K562 (cell line): ENCODE results near the gene COL11A2. TPM values are rescaled to one million over a fixed set of nuclear protein-coding genes. Genes with fewer than 3 reads are reported as not detected.

ENCODE experiments used
- DIDO1 ChIP-seq: fragments of 450-650 bp; IDR thresholded peaks from 2 replicates; pipeline ENCODE4 v1.6.1; 2016; ENCODE audit warnings: low read depth, missing biosample characterization, missing genetic modification characterization
- HLTF ChIP-seq: fragments of 450-650 bp; IDR thresholded peaks from 2 replicates; pipeline ENCODE4 v1.6.1; 2016
- NFYB ChIP-seq: IDR thresholded peaks from 2 replicates; pipeline ENCODE4 v1.6.1; 2011; ENCODE audit warnings: mild to moderate bottlenecking, moderate library complexity; ENCODE audit not compliant: insufficient read length; ENCODE audit errors: extremely low read depth
- NR4A1 ChIP-seq, 2 experiments: fragments of 250-450 bp in 1 of 2; fragments of 450-650 bp in 1 of 2; sonication (Bioruptor Pico) in 1 of 2; IDR thresholded peaks; 2 replicates each; pipeline versions ENCODE4 v1.4.0 to v1.6.1; 2016 to 2020; ENCODE audit warnings: mild to moderate bottlenecking in 2 of 2, missing compliant biosample characterization in 1 of 2, missing genetic modification characterization in 1 of 2, moderate library complexity in 1 of 2
- ZNF23 ChIP-seq: fragments of 250-450 bp; sonication (Bioruptor Pico); IDR thresholded peaks from 2 replicates; pipeline ENCODE4 v1.4.0; 2020; ENCODE audit warnings: mild to moderate bottlenecking
- ZNF253 ChIP-seq: fragments of 250-450 bp; sonication (Bioruptor Pico); conservative IDR thresholded peaks from 2 replicates; pipeline ENCODE4 v1.6.1; 2021; ENCODE audit warnings: mild to moderate bottlenecking
- polyA plus RNA-seq, 8 experiments: library from polyadenylated mRNA; depleted of rRNA in 4 of 8; stranded (reverse) in 5 of 8; unstranded in 3 of 8; fragments of >200 nt; fragmentation: Nextera tagmentation in 2 of 8; fragmentation: Illumina TruSeq in 1 of 8; extraction: Ambion mirVana in 2 of 8; extraction: Trizol in 1 of 8; gene quantifications; 2 replicates each; pipeline versions ENCODE4 v1.2.1 to v1.2.3, GENCODE V29; 2011 to 2014; ENCODE audit warnings: inconsistent platforms in 1 of 8, missing spikeins in 1 of 8
- total RNA-seq, 7 experiments: library from RNA; depleted of rRNA in 6 of 7; stranded (reverse); fragments of >200 nt in 6 of 7; fragmentation: Illumina TruSeq in 2 of 7; extraction: Trizol in 2 of 7; gene quantifications; 2 replicates each; pipeline versions ENCODE4 v1.2.1 to v1.2.3, GENCODE V29; 2011 to 2021; ENCODE audit warnings: low replicate concordance in 1 of 7
- TF ChIP-seq, protein P1 (sequence below): fragments of 450-650 bp; IDR thresholded peaks from 2 replicates; pipeline ENCODE4 v1.6.1; 2016; ENCODE audit warnings: mild to moderate bottlenecking, moderate library complexity

The COL11A2 gene
- total and polyA plus RNA-seq, 9 of the 15 experiments (the other 6 are each of a cell fraction or from before 2014, with no cell fraction given): 0.04 to 0.35 (median 0.09) TPM; not detected in 1

- TF ChIP-seq, protein P1, sequence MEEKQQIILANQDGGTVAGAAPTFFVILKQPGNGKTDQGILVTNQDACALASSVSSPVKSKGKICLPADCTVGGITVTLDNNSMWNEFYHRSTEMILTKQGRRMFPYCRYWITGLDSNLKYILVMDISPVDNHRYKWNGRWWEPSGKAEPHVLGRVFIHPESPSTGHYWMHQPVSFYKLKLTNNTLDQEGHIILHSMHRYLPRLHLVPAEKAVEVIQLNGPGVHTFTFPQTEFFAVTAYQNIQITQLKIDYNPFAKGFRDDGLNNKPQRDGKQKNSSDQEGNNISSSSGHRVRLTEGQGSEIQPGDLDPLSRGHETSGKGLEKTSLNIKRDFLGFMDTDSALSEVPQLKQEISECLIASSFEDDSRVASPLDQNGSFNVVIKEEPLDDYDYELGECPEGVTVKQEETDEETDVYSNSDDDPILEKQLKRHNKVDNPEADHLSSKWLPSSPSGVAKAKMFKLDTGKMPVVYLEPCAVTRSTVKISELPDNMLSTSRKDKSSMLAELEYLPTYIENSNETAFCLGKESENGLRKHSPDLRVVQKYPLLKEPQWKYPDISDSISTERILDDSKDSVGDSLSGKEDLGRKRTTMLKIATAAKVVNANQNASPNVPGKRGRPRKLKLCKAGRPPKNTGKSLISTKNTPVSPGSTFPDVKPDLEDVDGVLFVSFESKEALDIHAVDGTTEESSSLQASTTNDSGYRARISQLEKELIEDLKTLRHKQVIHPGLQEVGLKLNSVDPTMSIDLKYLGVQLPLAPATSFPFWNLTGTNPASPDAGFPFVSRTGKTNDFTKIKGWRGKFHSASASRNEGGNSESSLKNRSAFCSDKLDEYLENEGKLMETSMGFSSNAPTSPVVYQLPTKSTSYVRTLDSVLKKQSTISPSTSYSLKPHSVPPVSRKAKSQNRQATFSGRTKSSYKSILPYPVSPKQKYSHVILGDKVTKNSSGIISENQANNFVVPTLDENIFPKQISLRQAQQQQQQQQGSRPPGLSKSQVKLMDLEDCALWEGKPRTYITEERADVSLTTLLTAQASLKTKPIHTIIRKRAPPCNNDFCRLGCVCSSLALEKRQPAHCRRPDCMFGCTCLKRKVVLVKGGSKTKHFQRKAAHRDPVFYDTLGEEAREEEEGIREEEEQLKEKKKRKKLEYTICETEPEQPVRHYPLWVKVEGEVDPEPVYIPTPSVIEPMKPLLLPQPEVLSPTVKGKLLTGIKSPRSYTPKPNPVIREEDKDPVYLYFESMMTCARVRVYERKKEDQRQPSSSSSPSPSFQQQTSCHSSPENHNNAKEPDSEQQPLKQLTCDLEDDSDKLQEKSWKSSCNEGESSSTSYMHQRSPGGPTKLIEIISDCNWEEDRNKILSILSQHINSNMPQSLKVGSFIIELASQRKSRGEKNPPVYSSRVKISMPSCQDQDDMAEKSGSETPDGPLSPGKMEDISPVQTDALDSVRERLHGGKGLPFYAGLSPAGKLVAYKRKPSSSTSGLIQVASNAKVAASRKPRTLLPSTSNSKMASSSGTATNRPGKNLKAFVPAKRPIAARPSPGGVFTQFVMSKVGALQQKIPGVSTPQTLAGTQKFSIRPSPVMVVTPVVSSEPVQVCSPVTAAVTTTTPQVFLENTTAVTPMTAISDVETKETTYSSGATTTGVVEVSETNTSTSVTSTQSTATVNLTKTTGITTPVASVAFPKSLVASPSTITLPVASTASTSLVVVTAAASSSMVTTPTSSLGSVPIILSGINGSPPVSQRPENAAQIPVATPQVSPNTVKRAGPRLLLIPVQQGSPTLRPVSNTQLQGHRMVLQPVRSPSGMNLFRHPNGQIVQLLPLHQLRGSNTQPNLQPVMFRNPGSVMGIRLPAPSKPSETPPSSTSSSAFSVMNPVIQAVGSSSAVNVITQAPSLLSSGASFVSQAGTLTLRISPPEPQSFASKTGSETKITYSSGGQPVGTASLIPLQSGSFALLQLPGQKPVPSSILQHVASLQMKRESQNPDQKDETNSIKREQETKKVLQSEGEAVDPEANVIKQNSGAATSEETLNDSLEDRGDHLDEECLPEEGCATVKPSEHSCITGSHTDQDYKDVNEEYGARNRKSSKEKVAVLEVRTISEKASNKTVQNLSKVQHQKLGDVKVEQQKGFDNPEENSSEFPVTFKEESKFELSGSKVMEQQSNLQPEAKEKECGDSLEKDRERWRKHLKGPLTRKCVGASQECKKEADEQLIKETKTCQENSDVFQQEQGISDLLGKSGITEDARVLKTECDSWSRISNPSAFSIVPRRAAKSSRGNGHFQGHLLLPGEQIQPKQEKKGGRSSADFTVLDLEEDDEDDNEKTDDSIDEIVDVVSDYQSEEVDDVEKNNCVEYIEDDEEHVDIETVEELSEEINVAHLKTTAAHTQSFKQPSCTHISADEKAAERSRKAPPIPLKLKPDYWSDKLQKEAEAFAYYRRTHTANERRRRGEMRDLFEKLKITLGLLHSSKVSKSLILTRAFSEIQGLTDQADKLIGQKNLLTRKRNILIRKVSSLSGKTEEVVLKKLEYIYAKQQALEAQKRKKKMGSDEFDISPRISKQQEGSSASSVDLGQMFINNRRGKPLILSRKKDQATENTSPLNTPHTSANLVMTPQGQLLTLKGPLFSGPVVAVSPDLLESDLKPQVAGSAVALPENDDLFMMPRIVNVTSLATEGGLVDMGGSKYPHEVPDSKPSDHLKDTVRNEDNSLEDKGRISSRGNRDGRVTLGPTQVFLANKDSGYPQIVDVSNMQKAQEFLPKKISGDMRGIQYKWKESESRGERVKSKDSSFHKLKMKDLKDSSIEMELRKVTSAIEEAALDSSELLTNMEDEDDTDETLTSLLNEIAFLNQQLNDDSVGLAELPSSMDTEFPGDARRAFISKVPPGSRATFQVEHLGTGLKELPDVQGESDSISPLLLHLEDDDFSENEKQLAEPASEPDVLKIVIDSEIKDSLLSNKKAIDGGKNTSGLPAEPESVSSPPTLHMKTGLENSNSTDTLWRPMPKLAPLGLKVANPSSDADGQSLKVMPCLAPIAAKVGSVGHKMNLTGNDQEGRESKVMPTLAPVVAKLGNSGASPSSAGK: no peak
- TF ChIP-seq NFYB (no peak), NR4A1 (CRISPR knock-in tag; IDR thresholded peaks at IDR 0.05) (no peak), NR4A1 (tag; IDR thresholded peaks at IDR 0.05) (no peak), HLTF (no peak), ZNF253 (CRISPR knock-in tag) (no peak), ZNF23 (CRISPR knock-in tag) (no peak), DIDO1 (tag) (no peak)
These were observed 6.7 kb upstream of the COL11A2 start (continued) for GRCh38 chr6:33198853-33199436.
